HUES48 (cell line): ENCODE measurements around the gene GFOD1.

Experiments
- H3K27ac ChIP-seq: one replicate; pipeline ENCODE4 v1.7.0; 2013; ENCODE audit warnings: low read depth, low read length, inconsistent platforms
- H3K27me3 ChIP-seq: 2 replicates; pipeline ENCODE4 v1.6.1; 2013; ENCODE audit warnings: mild to moderate bottlenecking, low read length; ENCODE audit not compliant: control insufficient read depth, insufficient read depth
- H3K36me3 ChIP-seq: 2 replicates; pipeline ENCODE4 v1.6.1; 2013; ENCODE audit warnings: low read length; ENCODE audit not compliant: control insufficient read depth, insufficient read depth
- H3K4me1 ChIP-seq: 2 replicates; pipeline ENCODE4 v1.6.1; 2013; ENCODE audit warnings: mild to moderate bottlenecking, low read length; ENCODE audit not compliant: control insufficient read depth, insufficient read depth
- H3K4me3 ChIP-seq: 2 replicates; pipeline ENCODE4 v1.5.1; 2013; ENCODE audit warnings: mild to moderate bottlenecking, low read depth, low read length
- H3K9ac ChIP-seq: 2 replicates; pipeline ENCODE4 v1.6.1; 2013; ENCODE audit warnings: mild to moderate bottlenecking, low read depth, low read length, moderate library complexity
- H3K9me3 ChIP-seq: 2 replicates; pipeline ENCODE4 v1.6.1; 2013; ENCODE audit warnings: low read length; ENCODE audit not compliant: control insufficient read depth, insufficient read depth

GFOD1 gene

GRCh38 chr6:13409991-13410390 lies 77.4 kb downstream of the GFOD1 start:
- Histone ChIP-seq H3K36me3 (no peaks in the 10 kb centered on the region), H3K27me3 (no peaks in the 10 kb centered on the region), H3K27ac (no peak overlapping the region), H3K4me1 (peaks cover 5% of the 10 kb centered on the region; the same call in 1 of the 2 replicates), H3K4me3 (no peak overlapping the region), H3K9ac (no peak overlapping the region), H3K9me3 (no peaks in the 10 kb centered on the region)

DNA sequence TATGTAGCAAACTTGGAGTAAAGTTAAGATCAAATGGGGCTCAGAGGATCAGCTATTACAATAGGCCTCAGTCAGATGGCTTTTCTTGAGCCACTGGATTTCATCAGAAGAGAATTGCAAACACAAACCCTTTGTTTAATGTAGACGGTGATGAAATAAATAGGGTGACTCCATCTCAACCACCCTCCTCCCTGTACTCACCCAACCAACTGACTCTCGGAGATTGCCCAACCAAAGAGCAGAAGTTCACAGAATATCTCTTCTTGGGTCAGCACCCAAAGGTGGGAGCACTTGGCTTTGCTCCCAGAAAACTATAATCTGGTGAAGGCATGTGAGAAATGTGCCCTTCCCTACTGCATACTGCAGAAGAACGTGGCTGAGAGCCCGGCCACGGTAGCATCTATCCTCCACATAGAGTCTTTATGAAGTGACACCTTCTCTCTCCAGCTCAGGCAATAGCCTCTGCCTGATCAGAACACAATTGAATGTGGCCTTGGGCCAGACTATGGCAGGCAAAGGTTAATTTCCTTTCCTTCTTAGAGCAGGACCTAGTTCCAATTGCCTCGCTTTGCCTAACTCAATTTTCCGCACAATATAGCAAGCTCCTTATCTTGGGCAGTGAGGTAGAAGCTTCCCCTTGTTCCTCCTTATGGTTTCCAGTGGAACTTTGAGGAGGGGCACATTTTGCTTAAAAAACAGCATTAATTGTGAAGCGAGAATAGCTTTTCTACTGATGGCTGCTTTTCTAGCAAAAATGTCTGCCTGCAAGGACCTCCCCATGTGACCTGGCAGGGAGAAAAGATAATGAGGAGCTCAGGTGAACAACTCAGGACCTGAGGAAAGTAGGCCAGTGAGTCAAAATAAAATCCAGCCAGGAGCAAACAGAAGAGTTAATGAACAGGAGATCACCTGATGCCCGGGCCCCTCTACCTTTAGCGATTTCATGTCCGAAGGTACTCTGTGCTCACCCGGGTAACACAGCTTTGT lies 79.4 kb downstream of the GFOD1 start:
- Histone ChIP-seq H3K27me3 (no peaks in the 10 kb centered on the region), H3K36me3 (no peaks in the 10 kb centered on the region), H3K9ac (no peak overlapping the region), H3K9me3 (no peaks in the 10 kb centered on the region), H3K27ac (no peak overlapping the region), H3K4me3 (no peak overlapping the region), H3K4me1 (peaks cover 5% of the 10 kb centered on the region; the same call in 1 of the 2 replicates)

DNA sequence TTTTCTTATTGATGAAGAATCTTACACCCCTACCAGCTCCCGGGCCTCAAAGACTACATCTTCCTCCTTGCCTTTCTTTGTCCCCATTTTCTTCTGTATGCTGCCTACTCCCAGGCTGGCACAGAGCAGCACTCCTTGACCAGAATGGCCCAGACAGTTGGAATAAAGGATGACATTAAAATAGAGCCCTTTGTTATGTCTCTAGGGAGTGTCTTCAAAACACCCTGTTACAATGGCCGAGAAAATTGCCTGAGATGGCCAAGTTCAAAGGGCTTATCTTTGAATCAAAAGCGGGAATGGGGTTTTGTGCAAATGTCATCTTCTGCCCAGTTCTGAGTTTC lies 80.1 kb downstream of the GFOD1 start:
- H3K4me1 ChIP-seq, result peaks cover 5% of the 10 kb centered on the region; the same call in 1 of the 2 replicates
- H3K4me3 ChIP-seq, result no peak overlapping the region
- H3K27me3 ChIP-seq, result no peaks in the 10 kb centered on the region
- H3K9me3 ChIP-seq, result no peaks in the 10 kb centered on the region
- H3K36me3 ChIP-seq, result no peaks in the 10 kb centered on the region
- H3K9ac ChIP-seq, result no peak overlapping the region
- H3K27ac ChIP-seq, result no peak overlapping the region

- no peak overlapping the region for H3K9ac ChIP-seq
- no peaks in the 10 kb centered on the region for H3K9me3 ChIP-seq
- H3K4me3 ChIP-seq, result no peak overlapping the region
- H3K27ac ChIP-seq, result no peak overlapping the region
- H3K4me1 ChIP-seq, result peaks cover 5% of the 10 kb centered on the region; the same call in 1 of the 2 replicates
- H3K27me3 ChIP-seq, result no peaks in the 10 kb centered on the region
- H3K36me3 ChIP-seq, result no peaks in the 10 kb centered on the region
These were observed 80.6 kb downstream of the GFOD1 start for GRCh38 chr6:13406781-13407180.

GRCh38 chr6:13405961-13406477 lies 81.4 kb downstream of the GFOD1 start:
- Histone ChIP-seq H3K4me1 (peaks cover 5% of the 10 kb centered on the region; the same call in 1 of the 2 replicates), H3K9me3 (no peaks in the 10 kb centered on the region), H3K36me3 (no peaks in the 10 kb centered on the region), H3K4me3 (no peak overlapping the region), H3K27ac (no peak overlapping the region), H3K9ac (no peak overlapping the region), H3K27me3 (no peaks in the 10 kb centered on the region)

GRCh38 chr6:13404892-13405254 lies 82.5 kb downstream of the GFOD1 start:
- H3K36me3 ChIP-seq, result no peaks in the 10 kb centered on the region
- no peak overlapping the region for H3K4me3 ChIP-seq
- no peak overlapping the region for H3K27ac ChIP-seq
- H3K4me1 ChIP-seq, result no peaks in the 10 kb centered on the region
- H3K27me3 ChIP-seq, result no peaks in the 10 kb centered on the region
- no peak overlapping the region for H3K9ac ChIP-seq
- no peaks in the 10 kb centered on the region for H3K9me3 ChIP-seq

- H3K4me3 ChIP-seq, result no peak overlapping the region
- H3K4me1 ChIP-seq, result no peaks in the 10 kb centered on the region; the same call in 1 of the 2 replicates
- H3K27me3 ChIP-seq, result no peaks in the 10 kb centered on the region
- no peaks in the 10 kb centered on the region for H3K36me3 ChIP-seq
- H3K9ac ChIP-seq, result no peak overlapping the region
- no peak overlapping the region for H3K27ac ChIP-seq
- H3K9me3 ChIP-seq, result no peaks in the 10 kb centered on the region
These were observed 83.0 kb downstream of the GFOD1 start for GRCh38 chr6:13404228-13404891.

- no peaks in the 10 kb centered on the region for H3K36me3 ChIP-seq
- H3K9me3 ChIP-seq, result no peaks in the 10 kb centered on the region
- H3K4me1 ChIP-seq, result peaks cover 8% of the 10 kb centered on the region
- H3K27me3 ChIP-seq, result no peaks in the 10 kb centered on the region
- H3K4me3 ChIP-seq, result no peak overlapping the region
- no peak overlapping the region for H3K27ac ChIP-seq
- no peak overlapping the region for H3K9ac ChIP-seq
These were observed 84.7 kb downstream of the GFOD1 start for GRCh38 chr6:13402711-13403110.

DNA sequence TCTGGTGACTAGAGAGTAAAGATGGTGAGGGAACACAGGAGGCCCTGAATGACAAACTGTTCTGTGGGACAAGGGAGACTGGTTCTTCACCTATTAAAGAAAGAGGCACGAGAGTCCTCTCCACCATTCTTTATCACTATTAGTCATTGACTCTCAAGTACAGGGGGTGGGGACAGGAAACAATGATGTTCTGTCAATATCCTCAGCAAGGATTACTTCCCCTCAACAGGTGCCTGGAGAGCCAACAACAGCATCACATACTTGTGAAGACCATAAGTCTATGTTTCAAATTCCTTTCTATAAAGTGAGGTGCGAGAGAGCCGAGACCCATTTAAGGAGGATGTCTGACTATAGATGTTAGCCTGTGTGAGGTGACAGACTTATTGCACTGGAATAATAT lies 86.6 kb downstream of the GFOD1 start:
- no peaks in the 10 kb centered on the region for H3K9me3 ChIP-seq
- no peak overlapping the region for H3K9ac ChIP-seq
- H3K27ac ChIP-seq, result no peak overlapping the region
- no peaks in the 10 kb centered on the region for H3K36me3 ChIP-seq
- peaks cover 8% of the 10 kb centered on the region for H3K4me1 ChIP-seq
- H3K27me3 ChIP-seq, result no peaks in the 10 kb centered on the region
- H3K4me3 ChIP-seq, result no peak overlapping the region

DNA sequence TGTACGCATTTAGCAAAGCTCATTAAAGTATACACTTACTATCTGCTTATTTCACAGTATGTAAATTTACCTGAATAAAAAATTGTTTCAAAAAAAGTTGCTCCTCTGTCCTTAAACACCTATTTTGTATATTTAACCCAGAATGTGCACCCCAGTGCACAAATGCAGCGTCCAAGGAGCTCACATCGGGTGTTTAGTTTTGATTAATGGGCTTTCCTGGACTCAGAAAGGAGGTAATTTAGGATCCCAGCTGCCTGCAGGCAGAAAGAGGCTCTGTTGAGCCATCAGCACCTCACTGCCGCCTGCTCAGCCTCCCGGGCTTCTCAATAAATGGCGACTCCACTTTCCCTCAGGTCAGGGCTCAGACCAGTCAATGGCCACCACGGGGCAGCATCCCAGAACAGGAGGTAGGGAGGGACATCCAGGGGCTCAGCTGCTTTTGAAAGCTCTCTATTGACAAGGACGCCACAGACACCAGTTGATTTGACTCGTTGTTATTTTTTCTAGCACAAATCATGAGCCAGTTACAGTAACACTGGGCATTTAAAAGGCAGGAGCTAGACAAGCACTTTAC lies 88.9 kb downstream of the GFOD1 start:
- H3K27ac ChIP-seq, result no peak overlapping the region
- H3K9me3 ChIP-seq, result no peaks in the 10 kb centered on the region
- H3K4me3 ChIP-seq, result no peak overlapping the region
- H3K36me3 ChIP-seq, result no peaks in the 10 kb centered on the region
- H3K9ac ChIP-seq, result no peak overlapping the region
- H3K4me1 ChIP-seq, result peaks cover 8% of the 10 kb centered on the region
- no peaks in the 10 kb centered on the region for H3K27me3 ChIP-seq

DNA sequence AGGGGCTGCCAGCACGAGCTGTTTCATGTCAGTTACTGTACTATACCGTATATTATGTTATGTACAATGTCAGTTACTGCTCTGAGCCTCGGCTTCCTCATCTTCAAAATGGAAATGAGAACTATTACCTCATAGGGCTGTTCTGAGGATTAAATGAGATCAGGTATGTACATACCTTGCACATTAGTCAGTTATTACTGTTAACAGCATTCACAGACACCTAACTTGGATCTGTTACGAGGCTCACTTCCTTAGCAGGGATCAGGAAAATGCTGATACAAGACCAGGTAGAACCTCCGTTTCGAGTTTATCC lies 89.4 kb downstream of the GFOD1 start:
- no peak overlapping the region for H3K9ac ChIP-seq
- no peak overlapping the region for H3K4me3 ChIP-seq
- H3K27me3 ChIP-seq, result no peaks in the 10 kb centered on the region
- no peaks in the 10 kb centered on the region for H3K9me3 ChIP-seq
- peaks cover 8% of the 10 kb centered on the region for H3K4me1 ChIP-seq
- no peak overlapping the region for H3K27ac ChIP-seq
- H3K36me3 ChIP-seq, result no peaks in the 10 kb centered on the region
